ENCODE data around the gene CREM.

The CREM gene

GRCh38 chr10:35218339-35218955 lies 91.8 kb downstream of the CREM start:
- Histone ChIP-seq H3K4me1 (ENCODE audit: control insufficient read depth, insufficient read depth, low read length) (no peaks in the 10 kb centered on the region), H3K9ac (ENCODE audit: low read length) (no peak overlapping the region), H3K27ac (ENCODE audit: low read depth, low read length) (no peak overlapping the region), H3K36me3 (ENCODE audit: control insufficient read depth, insufficient read depth, low read length) (no peaks in the 10 kb centered on the region), H3K9me3 (ENCODE audit: control insufficient read depth, insufficient read depth, low read depth, low read length) (no peaks in the 10 kb centered on the region), H3K4me3 (ENCODE audit: low read depth, low read length) (no peak overlapping the region), H3K27me3 (ENCODE audit: control insufficient read depth, insufficient read depth, low read length) (no peaks in the 10 kb centered on the region)

GRCh38 chr10:35219292-35219691 lies 92.6 kb downstream of the CREM start:
- H3K36me3 ChIP-seq (ENCODE audit: control insufficient read depth, insufficient read depth, low read length) = no peaks in the 10 kb centered on the region
- H3K4me3 ChIP-seq (ENCODE audit: low read depth, low read length) = no peak overlapping the region
- no peaks in the 10 kb centered on the region for H3K4me1 ChIP-seq (ENCODE audit: control insufficient read depth, insufficient read depth, low read length)
- H3K27me3 ChIP-seq (ENCODE audit: control insufficient read depth, insufficient read depth, low read length) = no peaks in the 10 kb centered on the region
- no peaks in the 10 kb centered on the region for H3K9me3 ChIP-seq (ENCODE audit: control insufficient read depth, insufficient read depth, low read depth, low read length)
- H3K9ac ChIP-seq (ENCODE audit: low read length) = no peak overlapping the region
- no peak overlapping the region for H3K27ac ChIP-seq (ENCODE audit: low read depth, low read length)

GRCh38 chr10:35219891-35220890 lies 93.5 kb downstream of the CREM start:
- no peaks in the 10 kb centered on the region for H3K36me3 ChIP-seq (ENCODE audit: control insufficient read depth, insufficient read depth, low read length)
- no peak overlapping the region for H3K9ac ChIP-seq (ENCODE audit: low read length)
- H3K27ac ChIP-seq (ENCODE audit: low read depth, low read length) = no peak overlapping the region
- no peaks in the 10 kb centered on the region for H3K9me3 ChIP-seq (ENCODE audit: control insufficient read depth, insufficient read depth, low read depth, low read length)
- no peak overlapping the region for H3K4me3 ChIP-seq (ENCODE audit: low read depth, low read length)
- H3K27me3 ChIP-seq (ENCODE audit: control insufficient read depth, insufficient read depth, low read length) = no peaks in the 10 kb centered on the region
- H3K4me1 ChIP-seq (ENCODE audit: control insufficient read depth, insufficient read depth, low read length) = no peaks in the 10 kb centered on the region

- H3K27me3 ChIP-seq (ENCODE audit: control insufficient read depth, insufficient read depth, low read length) = no peaks in the 10 kb centered on the region
These were observed 96.4 kb downstream of the CREM start for GRCh38 chr10:35223016-35223415.

GRCh38 chr10:35224045-35224740 lies 97.5 kb downstream of the CREM start:
- H3K9ac ChIP-seq (ENCODE audit: low read length) = no peak overlapping the region

More at GRCh38 chr10:35223016-35223415, 96.4 kb downstream of the CREM start:
- no peaks in the 10 kb centered on the region for H3K36me3 ChIP-seq (ENCODE audit: control insufficient read depth, insufficient read depth, low read length)
- H3K9ac ChIP-seq (ENCODE audit: low read length) = no peak overlapping the region
- no peak overlapping the region for H3K27ac ChIP-seq (ENCODE audit: low read depth, low read length)
- H3K4me3 ChIP-seq (ENCODE audit: low read depth, low read length) = no peak overlapping the region
- no peaks in the 10 kb centered on the region for H3K9me3 ChIP-seq (ENCODE audit: control insufficient read depth, insufficient read depth, low read depth, low read length)
- no peaks in the 10 kb centered on the region for H3K4me1 ChIP-seq (ENCODE audit: control insufficient read depth, insufficient read depth, low read length)

GRCh38 chr10:35225204-35225603 lies 98.6 kb downstream of the CREM start:
- Histone ChIP-seq H3K9me3 (ENCODE audit: control insufficient read depth, insufficient read depth, low read depth, low read length) (no peaks in the 10 kb centered on the region), H3K27me3 (ENCODE audit: control insufficient read depth, insufficient read depth, low read length) (no peaks in the 10 kb centered on the region), H3K4me1 (ENCODE audit: control insufficient read depth, insufficient read depth, low read length) (peaks cover under 1% of the 10 kb centered on the region; the same call in 1 of the 2 replicates), H3K9ac (ENCODE audit: low read length) (no peak overlapping the region), H3K27ac (ENCODE audit: low read depth, low read length) (no peak overlapping the region), H3K36me3 (ENCODE audit: control insufficient read depth, insufficient read depth, low read length) (no peaks in the 10 kb centered on the region), H3K4me3 (ENCODE audit: low read depth, low read length) (no peak overlapping the region)

More at GRCh38 chr10:35224045-35224740, 97.5 kb downstream of the CREM start:
- H3K27ac ChIP-seq (ENCODE audit: low read depth, low read length) = no peak overlapping the region
- H3K4me3 ChIP-seq (ENCODE audit: low read depth, low read length) = no peak overlapping the region
- no peaks in the 10 kb centered on the region for H3K4me1 ChIP-seq (ENCODE audit: control insufficient read depth, insufficient read depth, low read length)
- H3K9me3 ChIP-seq (ENCODE audit: control insufficient read depth, insufficient read depth, low read depth, low read length) = no peaks in the 10 kb centered on the region
- H3K27me3 ChIP-seq (ENCODE audit: control insufficient read depth, insufficient read depth, low read length) = no peaks in the 10 kb centered on the region
- H3K36me3 ChIP-seq (ENCODE audit: control insufficient read depth, insufficient read depth, low read length) = no peaks in the 10 kb centered on the region

- peaks cover 3% of the 10 kb centered on the region; the same call in 1 of the 2 replicates for H3K4me1 ChIP-seq (ENCODE audit: control insufficient read depth, insufficient read depth, low read length)
- no peak overlapping the region for H3K4me3 ChIP-seq (ENCODE audit: low read depth, low read length)
- H3K36me3 ChIP-seq (ENCODE audit: control insufficient read depth, insufficient read depth, low read length) = no peaks in the 10 kb centered on the region
- H3K27me3 ChIP-seq (ENCODE audit: control insufficient read depth, insufficient read depth, low read length) = no peaks in the 10 kb centered on the region
- H3K27ac ChIP-seq (ENCODE audit: low read depth, low read length) = no peak overlapping the region
- H3K9ac ChIP-seq (ENCODE audit: low read length) = no peak overlapping the region
- H3K9me3 ChIP-seq (ENCODE audit: control insufficient read depth, insufficient read depth, low read depth, low read length) = no peaks in the 10 kb centered on the region
These were observed 99.9 kb downstream of the CREM start for GRCh38 chr10:35226507-35226906.

GRCh38 chr10:35228058-35228457 lies 101.4 kb downstream of the CREM start:
- H3K36me3 ChIP-seq (ENCODE audit: control insufficient read depth, insufficient read depth, low read length) = no peaks in the 10 kb centered on the region

GRCh38 chr10:35231646-35232045 lies 105.0 kb downstream of the CREM start:
- Histone ChIP-seq H3K4me3 (ENCODE audit: low read depth, low read length) (no peak overlapping the region), H3K27ac (ENCODE audit: low read depth, low read length) (no peak overlapping the region), H3K27me3 (ENCODE audit: control insufficient read depth, insufficient read depth, low read length) (no peaks in the 10 kb centered on the region), H3K36me3 (ENCODE audit: control insufficient read depth, insufficient read depth, low read length) (no peaks in the 10 kb centered on the region), H3K9me3 (ENCODE audit: control insufficient read depth, insufficient read depth, low read depth, low read length) (no peaks in the 10 kb centered on the region), H3K4me1 (ENCODE audit: control insufficient read depth, insufficient read depth, low read length) (peaks cover 3% of the 10 kb centered on the region; the same call in 1 of the 2 replicates), H3K9ac (ENCODE audit: low read length) (no peak overlapping the region)

More at GRCh38 chr10:35228058-35228457, 101.4 kb downstream of the CREM start:
- no peak overlapping the region for H3K27ac ChIP-seq (ENCODE audit: low read depth, low read length)
- H3K4me3 ChIP-seq (ENCODE audit: low read depth, low read length) = no peak overlapping the region
- H3K9me3 ChIP-seq (ENCODE audit: control insufficient read depth, insufficient read depth, low read depth, low read length) = no peaks in the 10 kb centered on the region
- H3K4me1 ChIP-seq (ENCODE audit: control insufficient read depth, insufficient read depth, low read length) = peaks cover 3% of the 10 kb centered on the region; the same call in 1 of the 2 replicates
- no peaks in the 10 kb centered on the region for H3K27me3 ChIP-seq (ENCODE audit: control insufficient read depth, insufficient read depth, low read length)
- H3K9ac ChIP-seq (ENCODE audit: low read length) = no peak overlapping the region

GRCh38 chr10:35232527-35232926 lies 105.9 kb downstream of the CREM start:
- no peaks in the 10 kb centered on the region for H3K27me3 ChIP-seq (ENCODE audit: control insufficient read depth, insufficient read depth, low read length)
- no peaks in the 10 kb centered on the region for H3K36me3 ChIP-seq (ENCODE audit: control insufficient read depth, insufficient read depth, low read length)
- no peaks in the 10 kb centered on the region for H3K9me3 ChIP-seq (ENCODE audit: control insufficient read depth, insufficient read depth, low read depth, low read length)
- H3K27ac ChIP-seq (ENCODE audit: low read depth, low read length) = no peak overlapping the region
- no peak overlapping the region for H3K4me3 ChIP-seq (ENCODE audit: low read depth, low read length)
- no peak overlapping the region for H3K9ac ChIP-seq (ENCODE audit: low read length)
- peaks cover 3% of the 10 kb centered on the region; the same call in 1 of the 2 replicates for H3K4me1 ChIP-seq (ENCODE audit: control insufficient read depth, insufficient read depth, low read length)

Data from HUES6 (cell line).